NCI-H1694 (cell line): ENCODE measurements around the gene GNL3.
"Not testable (repeated sequence)": the region's sequence is repeated elsewhere in the genome, so short reads cannot be mapped to it uniquely, and the experiment has no call there.

Experiments used
- DNase-seq: peaks from one replicate; lab custom pipeline; 2025; lab: John Stamatoyannopoulos, UW

Gene GNL3

GRCh38 chr3:52721002-52721729, 35.3 kb downstream of the GNL3 start:
- no peak for DNase-seq

- DNase-seq, result no peak
These were observed 35.8 kb downstream of the GNL3 start for GRCh38 chr3:52721730-52722008.

GRCh38 chr3:52722491-52722890, 36.7 kb downstream of the GNL3 start:
- no peak for DNase-seq

GRCh38 chr3:52723935-52724334, 38.1 kb downstream of the GNL3 start:
- no peak for DNase-seq

GRCh38 chr3:52724511-52724910, 38.7 kb downstream of the GNL3 start:
- no peak for DNase-seq

- DNase-seq, result not testable (repeated sequence)
These were observed 42.9 kb downstream of the GNL3 start for GRCh38 chr3:52728753-52729152.

GRCh38 chr3:52730681-52731080, 44.8 kb downstream of the GNL3 start:
- no peak for DNase-seq

GRCh38 chr3:52731590-52731989, 45.8 kb downstream of the GNL3 start:
- DNase-seq, result no peak

- DNase-seq, result no peak
These were observed 47.5 kb downstream of the GNL3 start for GRCh38 chr3:52733256-52733891.

GRCh38 chr3:52739730-52740129, 53.9 kb downstream of the GNL3 start:
- DNase-seq, result no peak

GRCh38 chr3:52742418-52743041, 56.7 kb downstream of the GNL3 start:
- no peak for DNase-seq

GRCh38 chr3:52743152-52743551, 57.3 kb downstream of the GNL3 start:
- no peak for DNase-seq

- no peak for DNase-seq
These were observed 57.9 kb downstream of the GNL3 start for GRCh38 chr3:52743721-52744120.
